H1 (cell line): ENCODE data around the gene SLC1A4. TPM values are rescaled to one million over a fixed set of nuclear protein-coding genes. Genes with fewer than 3 reads are reported as not detected.

Source experiments
- CTCF ChIA-PET: fragments of 300-600 bp; sonication (Branson Sonifier 250); formaldehyde crosslinking; loops from one replicate; lab custom pipeline; 2021; ENCODE audit not compliant: partially characterized antibody; lab: Charles Lee
- POLR2A ChIA-PET: fragments of 300-600 bp; sonication (Branson Sonifier 250); formaldehyde crosslinking; loops from one replicate; lab custom pipeline; 2021; ENCODE audit warnings: inconsistent platforms; ENCODE audit not compliant: partially characterized antibody; lab: Charles Lee
- DNase-seq, 2 experiments: peaks; one replicate each; pipeline versions ENCODE4 v3.0.0 to v3.0.0-alpha.2; 2010 to 2022; ENCODE audit warnings: low spot score in 2 of 2, low read depth in 1 of 2, mixed read lengths in 1 of 2
- FAIRE-seq: peaks from 2 replicates; lab custom pipeline; 2011; peaks lifted over from hg19 to GRCh38; lab: Jason Lieb, UNC
- H2AFZ ChIP-seq: 2 replicates; pipeline ENCODE4 v1.8.1; 2012; ENCODE audit warnings: low read length, inconsistent platforms
- H2AK5ac ChIP-seq: 2 replicates; pipeline ENCODE4 v1.6.1; 2013; ENCODE audit warnings: low read depth, low read length
- H2BK120ac ChIP-seq: replicated peaks from 2 replicates; pipeline ENCODE3; 2013; ENCODE audit warnings: low read depth, low read length, inconsistent platforms
- H2BK12ac ChIP-seq: 2 replicates; pipeline ENCODE4 v1.6.1; 2013; ENCODE audit warnings: low read depth, low read length
- H2BK15ac ChIP-seq: 2 replicates; pipeline ENCODE4 v1.6.1; 2013; ENCODE audit warnings: low read length
- H2BK20ac ChIP-seq: 2 replicates; pipeline ENCODE4 v1.6.1; 2013; ENCODE audit warnings: low read length
- H2BK5ac ChIP-seq: 2 replicates; pipeline ENCODE4 v1.6.1; 2013; ENCODE audit warnings: low read depth, low read length
- H3K14ac ChIP-seq: 2 replicates; pipeline ENCODE4 v1.6.1; 2013; ENCODE audit warnings: inconsistent platforms; ENCODE audit not compliant: insufficient read length
- H3K18ac ChIP-seq: 2 replicates; pipeline ENCODE4 v1.6.1; 2013; ENCODE audit warnings: low read length; ENCODE audit errors: extremely low read depth
- H3K23ac ChIP-seq: 2 replicates; pipeline ENCODE4 v1.6.1; 2013; ENCODE audit warnings: inconsistent platforms; ENCODE audit not compliant: insufficient read length
- H3K23me2 ChIP-seq: 2 replicates; pipeline ENCODE4 v1.6.1; 2013; ENCODE audit warnings: low read depth, low read length
- H3K27ac ChIP-seq: 2 replicates; pipeline ENCODE4 v1.6.1; 2011; ENCODE audit warnings: low read depth, low read length, inconsistent platforms
- H3K27me3 ChIP-seq, 4 experiments: replicated peaks in 1 of 4; 1 replicate in 1 of 4; 2 replicates in 3 of 4; pipeline versions ENCODE4 v1.6.1 to v1.8.1; 2011 to 2013; ENCODE audit warnings: low read length in 3 of 4, mild to moderate bottlenecking in 3 of 4, inconsistent platforms in 2 of 4, mixed read lengths in 2 of 4, moderate library complexity in 1 of 4; ENCODE audit not compliant: control insufficient read depth in 3 of 4, insufficient read depth in 3 of 4; ENCODE audit errors: extremely low read depth in 1 of 4
- H3K36me3 ChIP-seq, 4 experiments: 2 replicates each; pipeline versions ENCODE4 v1.6.1 to v1.8.1; 2011 to 2013; ENCODE audit warnings: mild to moderate bottlenecking in 4 of 4, low read length in 3 of 4, moderate library complexity in 2 of 4, control low read depth in 1 of 4, inconsistent platforms in 1 of 4; ENCODE audit not compliant: insufficient read depth in 4 of 4, control insufficient read depth in 2 of 4
- H3K4ac ChIP-seq: replicated peaks from 2 replicates; pipeline ENCODE3; 2013; ENCODE audit warnings: low read length, low read depth, mixed read lengths, inconsistent platforms; ENCODE audit not compliant: insufficient read length
- H3K4me1 ChIP-seq, 4 experiments: replicated peaks in 1 of 4; 1 replicate in 1 of 4; 2 replicates in 3 of 4; pipeline versions ENCODE4 v1.6.1 to v1.8.1; 2011 to 2013; ENCODE audit warnings: low read length in 3 of 4, inconsistent platforms in 2 of 4, mixed read lengths in 1 of 4; ENCODE audit not compliant: insufficient read depth in 4 of 4, control insufficient read depth in 3 of 4
- H3K4me2 ChIP-seq, 2 experiments: 2 replicates each; pipeline versions ENCODE4 v1.6.1 to v1.8.1; 2011 to 2013; ENCODE audit warnings: low read depth in 2 of 2, low read length in 2 of 2, control low read depth in 1 of 2, inconsistent platforms in 1 of 2, mild to moderate bottlenecking in 1 of 2; ENCODE audit not compliant: insufficient read depth in 1 of 2
- H3K4me3 ChIP-seq, 4 experiments: fragments of 200-600, 300-600 bp in 1 of 4; sonication (generic), shearing (Covaris generic), sonication (Bioruptor Twin) in 1 of 4; 2 replicates each; pipeline versions ENCODE4 v1.5.1 to v1.8.1; 2011 to 2016; ENCODE audit warnings: low read length in 4 of 4, low read depth in 3 of 4, control low read depth in 2 of 4, inconsistent platforms in 2 of 4, mild to moderate bottlenecking in 2 of 4, mixed read lengths in 1 of 4, moderate library complexity in 1 of 4; ENCODE audit not compliant: insufficient read depth in 2 of 4; ENCODE audit errors: extremely low read depth in 1 of 4
- H3K56ac ChIP-seq: replicated peaks from 2 replicates; pipeline ENCODE3; 2013; ENCODE audit warnings: low read depth, mild to moderate bottlenecking, mixed read lengths, low read length, inconsistent platforms; ENCODE audit not compliant: insufficient read length
- H3K79me1 ChIP-seq: 2 replicates; pipeline ENCODE4 v1.6.1; 2013; ENCODE audit warnings: low read depth, low read length, control low read depth
- H3K79me2 ChIP-seq, 2 experiments: 2 replicates each; pipeline versions ENCODE4 v1.6.1 to v1.8.1; 2012 to 2013; ENCODE audit warnings: low read length in 2 of 2, mild to moderate bottlenecking in 2 of 2, inconsistent platforms in 1 of 2; ENCODE audit not compliant: insufficient read depth in 2 of 2, control insufficient read depth in 1 of 2
- H3K9ac ChIP-seq, 4 experiments: replicated peaks in 1 of 4; 1 replicate in 1 of 4; 2 replicates in 3 of 4; pipeline versions ENCODE4 v1.6.1 to v1.8.1; 2011 to 2013; ENCODE audit warnings: low read depth in 3 of 4, low read length in 3 of 4, control low read depth in 2 of 4, mild to moderate bottlenecking in 2 of 4, moderate library complexity in 2 of 4, inconsistent platforms in 1 of 4; ENCODE audit errors: extremely low read depth in 1 of 4
- H3K9me3 ChIP-seq, 2 experiments: 2 replicates each; pipeline versions ENCODE4 v1.6.1 to v1.8.1; 2012 to 2013; ENCODE audit warnings: mild to moderate bottlenecking in 2 of 2, moderate library complexity in 2 of 2, control low read depth in 1 of 2, inconsistent platforms in 1 of 2, low read depth in 1 of 2, low read length in 1 of 2, mixed read lengths in 1 of 2; ENCODE audit not compliant: insufficient read depth in 2 of 2
- H4K20me1 ChIP-seq, 2 experiments: replicated peaks in 1 of 2; 2 replicates each; pipeline versions ENCODE3 to v1.8.1; 2011 to 2013; ENCODE audit warnings: inconsistent platforms in 2 of 2, low read length in 2 of 2, mild to moderate bottlenecking in 1 of 2; ENCODE audit not compliant: insufficient read depth in 2 of 2, control insufficient read depth in 1 of 2
- H4K5ac ChIP-seq: 2 replicates; pipeline ENCODE4 v1.6.1; 2013; ENCODE audit warnings: low read length, low read depth, mixed read lengths, inconsistent platforms; ENCODE audit not compliant: insufficient read length
- H4K8ac ChIP-seq: 2 replicates; pipeline ENCODE4 v1.8.0; 2013; ENCODE audit warnings: mild to moderate bottlenecking, moderate library complexity, low read length, inconsistent platforms; ENCODE audit not compliant: insufficient read depth; ENCODE audit errors: extremely low read depth
- H4K91ac ChIP-seq: replicated peaks from 2 replicates; pipeline ENCODE3; 2013; ENCODE audit warnings: low read length, mixed read lengths, inconsistent platforms; ENCODE audit not compliant: insufficient read length
- BACH1 ChIP-seq: IDR thresholded peaks from 2 replicates; pipeline ENCODE4 v1.6.1; 2012; ENCODE audit warnings: low read length, improper control_type of control experiment
- CEBPB ChIP-seq: IDR thresholded peaks from 2 replicates; pipeline ENCODE4 v1.6.1; 2012; ENCODE audit warnings: low read depth, low read length
- CTCF ChIP-seq, 3 experiments: IDR thresholded peaks; 1 replicate in 2 of 3; 2 replicates in 1 of 3; pipeline versions ENCODE4 v1.5.1 to v1.6.1; 2011; ENCODE audit warnings: low read length in 3 of 3, mild to moderate bottlenecking in 3 of 3, inconsistent platforms in 2 of 3, low read depth in 1 of 3, moderate library complexity in 1 of 3; ENCODE audit not compliant: insufficient read depth in 1 of 3; ENCODE audit errors: control extremely low read depth in 1 of 3
- EGR1 ChIP-seq: IDR thresholded peaks from 2 replicates; pipeline ENCODE4 v1.6.1; 2011; ENCODE audit warnings: low read depth, low read length, borderline replicate concordance
- EZH2 ChIP-seq: fragments of 200-600 bp; sonication (generic); IDR thresholded peaks from 2 replicates; pipeline ENCODE4 v1.7.1; 2012; ENCODE audit warnings: low read depth, mild to moderate bottlenecking, moderate library complexity, low read length, inconsistent platforms; ENCODE audit not compliant: severe bottlenecking
- GABPA ChIP-seq: IDR thresholded peaks from 2 replicates; pipeline ENCODE4 v1.6.1; 2011; ENCODE audit warnings: mild to moderate bottlenecking, low read length, moderate library complexity, borderline replicate concordance; ENCODE audit not compliant: insufficient read depth
- NANOG ChIP-seq: IDR thresholded peaks from 2 replicates; pipeline ENCODE4 v1.6.1; 2011; ENCODE audit warnings: low read length, low read depth, mild to moderate bottlenecking, inconsistent platforms; ENCODE audit not compliant: insufficient read depth, poor library complexity, severe bottlenecking
- PHF8 ChIP-seq: fragments of 200-600 bp; sonication (generic); conservative IDR thresholded peaks from 2 replicates; pipeline ENCODE4 v1.7.1; 2012; ENCODE audit warnings: low read depth, mild to moderate bottlenecking, inconsistent platforms, low read length, moderate library complexity
- RBBP5 ChIP-seq: IDR thresholded peaks from 2 replicates; pipeline ENCODE4 v1.7.1; 2012; ENCODE audit warnings: low read depth, mild to moderate bottlenecking, inconsistent platforms, low read length, moderate library complexity, borderline replicate concordance
- RFX5 ChIP-seq: IDR thresholded peaks from 2 replicates; pipeline ENCODE4 v1.6.1; 2011; ENCODE audit warnings: low read depth, low read length, improper control_type of control experiment, borderline replicate concordance
- RXRA ChIP-seq: IDR thresholded peaks from 2 replicates; pipeline ENCODE4 v1.6.1; 2011; ENCODE audit warnings: low read depth, mild to moderate bottlenecking, low read length, moderate library complexity; ENCODE audit not compliant: insufficient read depth
- SP4 ChIP-seq: IDR thresholded peaks from 2 replicates; pipeline ENCODE4 v1.6.1; 2012; ENCODE audit warnings: low read length, inconsistent platforms
- WGBS, 2 experiments: shearing (Covaris generic) in 1 of 2; methylation state at CpG; one replicate each; pipeline versions ENCODE4 v1.1.6 to v1.1.7; 2013 to 2015; ENCODE audit warnings: low lambda C conversion rate in 2 of 2, mixed read lengths in 2 of 2, inconsistent platforms in 1 of 2, low coverage in 1 of 2, missing lambda C conversion rate in 1 of 2; ENCODE audit not compliant: insufficient replicate concordance in 2 of 2, insufficient coverage in 1 of 2, insufficient read length in 1 of 2; ENCODE audit errors: extremely low coverage in 1 of 2, missing lambda C conversion rate in 1 of 2; 5-methylcytosine and 5-hydroxymethylcytosine counted together
- polyA plus RNA-seq, 7 experiments: library from polyadenylated mRNA; depleted of rRNA in 3 of 7; stranded (reverse) in 5 of 7; unstranded in 2 of 7; fragments of >200 nt in 5 of 7; fragments of 200-250 nt in 2 of 7; gene quantifications; 1 replicate in 5 of 7; 2 replicates in 1 of 7; 4 replicates in 1 of 7; pipeline versions ENCODE4 v1.2.1 to v1.2.3, GENCODE V29; 2011 to 2013; ENCODE audit warnings: missing spikeins in 2 of 7, mixed read lengths in 2 of 7
- total RNA-seq: library from RNA; stranded (reverse); fragmentation: NEBNext Ultra II Directional; extraction: Animal tissue kit (Norgen Biotek cat#: 25700); gene quantifications from 2 replicates; pipeline ENCODE4 v1.2.1, GENCODE V29; 2021

SLC1A4 gene
- total and polyA plus RNA-seq, 2 of the 8 experiments (the other 6 are each of a cell fraction or from before 2014, with no cell fraction given): 0.44 to 0.86 TPM

DNA sequence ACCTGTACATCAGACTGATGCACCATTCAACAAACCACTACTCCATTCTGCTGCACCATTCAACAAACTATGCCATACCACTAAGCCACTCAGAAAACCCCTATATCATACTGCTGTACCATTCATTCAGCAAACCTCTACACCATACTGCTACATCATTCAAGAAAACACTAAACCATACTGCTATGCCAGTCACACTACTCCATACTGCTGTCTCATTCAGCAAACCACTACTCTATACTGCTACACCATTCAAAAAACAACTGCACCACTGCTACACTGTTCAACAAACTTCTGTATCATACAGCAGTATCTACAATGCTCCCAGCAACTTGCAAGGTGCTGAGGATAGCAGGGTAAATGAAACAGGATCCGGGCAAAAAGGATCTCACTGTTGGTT lies 12.9 kb upstream of the SLC1A4 start:
- Histone ChIP-seq H4K5ac (no peak overlapping the region), H2BK5ac (no peak overlapping the region), H2BK15ac (no peak overlapping the region), H4K8ac (no peak overlapping the region), H4K91ac (no peak overlapping the region), H3K9ac (no peak overlapping the region), H3K18ac (no peak overlapping the region), H3K23me2 (no peaks in the 10 kb centered on the region), H2BK12ac (no peak overlapping the region), H3K23ac (no peak overlapping the region), H3K79me2 (no peaks in the 10 kb centered on the region), H3K27me3 (no peaks in the 10 kb centered on the region), H3K4me1 (no peaks in the 10 kb centered on the region; a peak in 2 of 7 replicates), H2BK20ac (no peak overlapping the region), H3K9me3 (no peaks in the 10 kb centered on the region), H3K56ac (no peak overlapping the region), H2BK120ac (no peak overlapping the region), H2AFZ (no peak overlapping the region), H3K14ac (no peak overlapping the region), H3K27ac (no peak overlapping the region), H3K79me1 (no peaks in the 10 kb centered on the region), H4K20me1 (peaks cover 0 to 5% of the 10 kb centered on the region in 2 experiments), H3K36me3 (no peaks in the 10 kb centered on the region), H3K4me2 (no peak overlapping the region), H3K4me3 (no peak overlapping the region), H2AK5ac (no peak overlapping the region), H3K4ac (no peak overlapping the region)
- no peak for FAIRE-seq
- POLR2A ChIA-PET: no interaction called here
- CTCF ChIA-PET: interaction anchor here (1.2 to 3.8 kb wide), 2 partner anchors 16 to 93 kb away, joined by 3 to 28 read pairs; partner anchors contain the start of gene SLC1A4
- 80% methylated on average over 1 of the region's 1 CpG; no CpG with 5 or more reads in 1 of the 2 experiments for WGBS, 2 experiments
- no peak for DNase-seq
- no peak for TF ChIP-seq SP4
- no peak for TF ChIP-seq NANOG
- TF ChIP-seq EGR1: no peak
- TF ChIP-seq RFX5: no peak
- TF ChIP-seq CTCF (IDR thresholded peaks at IDR 0.05; ENCODE audit: control extremely low read depth in 1 of 3, insufficient read depth in 1 of 3, low read depth in 1 of 3, low read length in 3 of 3): no peak
- no peak for TF ChIP-seq GABPA
- TF ChIP-seq EZH2: no peak
- TF ChIP-seq RBBP5: no peak
- TF ChIP-seq PHF8: no peak
- TF ChIP-seq BACH1: no peak
- TF ChIP-seq RXRA: no peak
- TF ChIP-seq CEBPB: no peak
